Glomerular visceral epithelial cell (primary cell): ENCODE measurements around the gene ROM1.
"Not testable (repeated sequence)": the region's sequence is repeated elsewhere in the genome, so short reads cannot be mapped to it uniquely, and the experiment has no call there.

Source experiments
- DNase-seq: peaks from one replicate; pipeline ENCODE4 v3.0.0-alpha.2; 2016; ENCODE audit errors: extremely low spot score

ROM1 gene

DNA sequence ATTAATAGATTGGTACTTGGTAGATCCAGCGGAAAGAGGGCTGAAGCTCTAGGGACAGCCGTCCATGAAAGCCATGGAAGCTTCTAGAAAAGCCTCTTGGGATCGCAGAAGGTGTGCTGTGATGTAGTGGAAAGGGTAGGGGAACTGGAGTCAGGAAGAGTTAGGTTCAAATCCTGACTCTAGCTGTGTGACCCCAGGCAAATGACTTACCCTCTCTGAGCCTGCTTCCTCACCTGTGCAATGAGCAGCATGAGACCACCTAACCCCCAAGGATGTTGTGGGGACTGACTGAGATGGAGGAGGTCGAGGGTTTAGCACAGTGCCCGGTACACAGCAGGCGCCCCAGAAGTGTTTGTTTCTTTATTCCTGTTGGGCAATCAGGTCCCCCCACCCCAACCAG lies 2.7 kb upstream of the ROM1 start:
- no peak for DNase-seq

DNA sequence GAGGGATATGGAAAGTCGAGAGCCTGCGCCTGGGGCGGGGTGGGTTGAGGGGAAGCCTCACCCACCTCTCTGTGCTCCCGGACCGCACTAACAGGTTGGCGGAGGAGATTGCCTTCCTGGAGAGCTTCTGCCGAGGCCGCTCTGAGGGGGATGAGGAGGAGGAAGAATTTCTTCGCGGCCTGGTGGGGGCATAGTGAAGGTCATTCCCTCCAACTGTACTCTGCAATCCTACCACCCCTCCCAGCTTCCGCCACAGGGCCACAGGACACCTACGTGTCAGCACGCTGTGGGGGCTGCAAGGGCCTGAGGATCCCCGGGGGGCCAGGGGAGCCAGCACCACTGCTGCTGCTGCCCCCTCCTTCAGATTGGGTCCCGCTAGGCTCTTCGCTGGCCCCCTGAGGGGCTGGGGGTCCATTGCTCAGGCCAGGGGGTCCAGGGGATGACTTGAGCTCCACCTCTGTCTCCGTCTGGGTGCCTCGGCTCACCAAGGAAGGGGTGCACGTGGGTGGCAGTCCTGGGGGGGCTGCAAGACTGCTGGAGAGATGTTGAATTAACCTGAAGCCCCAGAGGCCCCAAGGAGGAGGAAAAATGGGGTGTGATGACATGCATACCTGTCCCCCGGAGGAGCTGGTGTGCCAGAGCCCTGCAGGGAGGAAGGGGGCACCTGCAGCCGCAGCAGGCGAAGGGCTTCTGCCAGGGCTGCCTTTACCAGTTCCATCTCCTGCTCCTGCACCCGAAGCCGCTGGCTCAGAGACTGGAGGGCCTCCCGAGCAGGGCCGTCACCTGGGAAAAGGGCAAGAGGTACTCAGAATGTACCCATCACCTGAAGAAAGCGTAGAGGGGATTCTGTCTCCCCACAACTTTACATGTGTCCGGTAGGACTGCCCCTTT lies 2.0 kb upstream of the ROM1 start:
- DNase-seq: no peak

DNA sequence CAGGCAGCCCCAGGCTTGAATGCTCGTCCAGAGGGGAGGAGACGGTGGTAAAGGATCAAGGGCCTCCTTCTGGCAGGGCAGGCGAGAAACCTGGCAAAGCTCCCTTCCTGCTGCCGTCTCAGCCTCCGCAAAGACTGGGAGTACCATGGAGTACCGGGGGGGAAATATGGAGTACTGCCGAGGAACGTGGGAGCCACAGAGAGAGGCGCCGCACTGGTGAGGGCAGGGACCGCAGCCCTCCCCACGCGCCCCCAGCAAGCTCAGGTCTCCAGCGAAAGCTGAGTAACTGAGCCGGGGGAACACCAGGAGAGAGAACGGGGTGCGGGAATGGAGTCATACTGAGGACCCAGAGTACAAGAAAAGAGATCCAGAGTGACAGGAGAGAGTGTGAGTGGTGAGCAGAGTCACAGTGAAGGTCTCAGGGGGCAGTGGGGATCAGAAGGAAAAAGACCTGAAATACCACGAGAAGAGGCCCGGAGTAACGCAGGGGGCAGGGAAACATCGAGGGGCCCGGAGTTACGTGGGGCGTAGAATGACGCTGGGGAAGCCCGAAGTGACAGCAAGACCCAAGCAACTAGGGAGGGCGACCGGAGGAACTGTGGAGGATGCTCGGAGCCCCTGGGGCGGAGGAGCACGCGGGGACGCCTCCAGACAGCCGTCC lies 1.2 kb upstream of the ROM1 start:
- DNase-seq: peak; percentile 51

DNA sequence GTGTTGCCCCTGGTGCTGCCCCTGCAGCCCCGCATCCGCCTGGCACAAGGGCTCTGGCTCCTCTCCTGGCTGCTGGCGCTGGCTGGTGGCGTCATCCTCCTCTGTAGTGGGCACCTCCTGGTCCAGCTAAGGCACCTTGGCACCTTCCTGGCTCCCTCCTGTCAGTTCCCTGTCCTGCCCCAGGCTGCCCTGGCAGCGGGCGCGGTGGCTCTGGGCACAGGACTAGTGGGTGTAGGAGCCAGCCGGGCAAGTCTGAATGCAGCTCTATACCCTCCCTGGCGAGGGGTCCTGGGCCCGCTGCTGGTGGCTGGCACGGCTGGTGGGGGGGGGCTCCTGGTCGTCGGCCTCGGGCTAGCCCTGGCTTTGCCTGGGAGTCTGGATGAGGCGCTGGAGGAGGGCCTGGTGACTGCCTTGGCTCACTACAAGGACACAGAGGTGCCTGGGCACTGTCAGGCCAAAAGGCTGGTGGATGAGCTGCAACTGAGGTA lies 278 bp downstream of the ROM1 start:
- no peak for DNase-seq

DNA sequence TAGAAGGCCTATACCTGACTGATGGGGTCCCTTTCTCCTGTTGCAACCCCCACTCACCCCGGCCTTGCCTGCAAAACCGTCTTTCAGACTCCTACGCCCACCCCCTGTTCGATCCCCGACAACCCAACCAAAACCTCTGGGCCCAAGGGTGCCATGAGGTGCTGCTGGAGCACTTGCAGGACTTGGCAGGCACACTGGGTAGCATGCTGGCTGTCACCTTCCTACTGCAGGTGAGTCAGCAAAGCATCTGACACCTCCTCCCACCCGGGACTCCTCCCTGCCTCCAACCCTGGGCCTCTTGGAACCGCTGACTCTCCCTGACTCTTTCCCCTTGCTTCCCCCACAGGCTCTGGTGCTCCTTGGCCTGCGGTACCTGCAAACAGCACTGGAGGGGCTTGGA lies 1.2 kb downstream of the ROM1 start:
- DNase-seq: peak; percentile 31

DNA sequence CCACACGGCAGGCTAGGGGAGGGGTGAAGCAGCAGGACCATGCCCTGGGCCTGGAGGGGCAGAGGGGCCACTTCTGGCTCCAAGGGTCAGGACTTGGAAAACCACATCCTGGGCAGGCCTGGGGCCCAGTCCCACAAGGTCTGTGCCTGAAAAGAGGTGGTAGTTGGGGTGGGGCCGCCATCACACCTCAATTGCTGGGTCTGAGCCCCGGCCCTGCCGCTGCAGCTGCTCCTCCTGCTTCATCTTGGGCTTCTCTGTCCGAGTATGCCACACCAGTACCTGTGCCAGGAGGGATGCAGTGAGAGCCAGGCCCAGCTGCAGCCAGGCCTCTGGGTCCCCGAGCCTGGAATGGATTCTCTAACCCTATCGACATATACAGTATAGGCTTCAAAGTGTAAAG lies 2.5 kb downstream of the ROM1 start:
- no peak for DNase-seq

DNA sequence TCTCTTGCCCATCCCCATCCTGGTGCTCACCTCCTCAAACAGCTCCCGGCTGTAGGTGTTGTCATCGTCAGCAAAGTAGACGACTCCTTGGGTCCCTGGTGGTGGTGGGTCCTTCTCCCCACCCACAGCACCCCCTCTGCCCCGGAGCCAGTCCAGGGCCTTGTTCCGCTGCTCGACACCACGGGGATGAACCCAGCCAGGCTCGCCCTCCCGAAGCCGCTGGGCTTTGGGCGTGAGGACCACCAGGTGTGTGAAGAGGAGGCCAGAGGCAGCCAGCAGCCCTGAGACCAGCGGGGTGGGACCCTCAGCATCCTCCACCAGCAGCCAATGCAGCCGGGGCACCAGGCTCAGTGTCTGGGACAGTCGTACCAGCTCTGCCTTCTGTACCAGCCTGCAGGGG lies 3.9 kb downstream of the ROM1 start:
- not testable (repeated sequence) for DNase-seq

DNA sequence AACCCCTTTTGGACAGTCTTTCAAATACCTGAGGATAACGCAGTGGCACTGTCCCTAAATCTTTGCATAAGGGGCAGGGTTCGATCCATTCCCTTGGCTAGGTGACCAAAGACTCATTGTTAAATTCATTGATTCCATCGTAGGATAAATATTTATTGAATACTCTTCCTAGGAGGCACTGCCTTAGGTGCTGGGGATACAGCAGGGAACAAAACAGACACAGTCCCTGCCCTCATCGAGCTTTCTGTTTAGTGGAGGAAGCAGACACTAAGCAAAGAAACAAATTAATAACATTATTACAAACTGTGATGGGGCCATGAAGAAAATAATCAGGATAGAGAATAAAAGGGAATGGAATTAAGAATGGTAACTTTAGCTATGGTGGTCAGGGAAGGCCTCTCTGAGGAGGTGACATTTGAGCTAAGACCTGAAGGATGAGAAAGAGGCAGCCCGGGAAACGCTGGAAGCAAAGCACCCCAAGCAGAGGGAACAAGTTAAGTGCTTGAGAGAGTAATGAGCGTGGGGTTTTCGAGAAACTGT lies 8.0 kb downstream of the ROM1 start:
- no peak for DNase-seq

DNA sequence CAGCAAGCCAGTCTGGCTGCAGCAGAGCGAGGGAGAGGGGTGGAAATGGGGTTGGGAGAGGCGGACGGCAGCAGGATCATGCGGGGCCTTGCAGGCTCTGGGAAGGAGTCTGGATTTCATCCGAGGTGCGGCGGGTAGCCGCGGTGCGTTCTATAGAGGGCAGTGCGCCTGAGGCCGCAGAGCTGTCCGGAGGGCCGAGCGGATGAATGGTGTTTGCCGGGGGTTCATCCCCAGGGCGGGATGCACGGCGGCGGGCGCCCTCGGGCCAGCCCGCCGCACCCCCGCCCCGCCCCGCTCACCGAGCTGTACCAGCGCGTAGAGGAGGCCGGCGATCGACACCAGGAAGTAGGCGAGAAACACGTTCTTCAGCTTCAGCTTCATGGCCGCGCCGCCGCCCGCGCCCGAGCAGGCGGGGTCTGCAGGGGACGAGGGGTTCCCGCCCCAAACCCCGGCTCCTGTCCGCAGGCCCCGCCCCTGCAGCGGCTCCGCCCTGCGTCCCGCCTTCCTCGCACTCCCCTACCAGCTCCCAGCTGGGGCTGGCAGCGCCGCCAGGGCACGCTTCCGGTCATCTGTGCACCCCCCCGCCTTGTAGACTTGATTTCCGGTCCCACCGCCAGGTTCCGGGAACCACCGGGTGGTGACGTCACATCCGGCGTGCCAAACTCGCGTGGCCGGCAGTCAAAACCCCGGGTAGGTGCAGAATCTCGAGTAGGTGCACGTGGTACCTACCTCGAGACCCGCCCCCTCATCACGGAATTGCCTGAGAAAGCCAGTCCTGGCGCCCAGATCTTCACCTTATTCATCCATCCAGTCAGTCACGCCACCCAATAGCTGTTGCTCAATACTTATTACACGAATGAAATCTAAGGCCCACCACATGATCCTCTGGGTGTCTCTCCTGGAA lies 8.8 kb downstream of the ROM1 start, which contains the start of gene B3GAT3:
TSS of gene B3GAT3 (minus strand) at position 420 of the 904 bp plus-strand sequence. CDS start at position 381, 39 bp downstream.
- peak; percentile 99 for DNase-seq

DNA sequence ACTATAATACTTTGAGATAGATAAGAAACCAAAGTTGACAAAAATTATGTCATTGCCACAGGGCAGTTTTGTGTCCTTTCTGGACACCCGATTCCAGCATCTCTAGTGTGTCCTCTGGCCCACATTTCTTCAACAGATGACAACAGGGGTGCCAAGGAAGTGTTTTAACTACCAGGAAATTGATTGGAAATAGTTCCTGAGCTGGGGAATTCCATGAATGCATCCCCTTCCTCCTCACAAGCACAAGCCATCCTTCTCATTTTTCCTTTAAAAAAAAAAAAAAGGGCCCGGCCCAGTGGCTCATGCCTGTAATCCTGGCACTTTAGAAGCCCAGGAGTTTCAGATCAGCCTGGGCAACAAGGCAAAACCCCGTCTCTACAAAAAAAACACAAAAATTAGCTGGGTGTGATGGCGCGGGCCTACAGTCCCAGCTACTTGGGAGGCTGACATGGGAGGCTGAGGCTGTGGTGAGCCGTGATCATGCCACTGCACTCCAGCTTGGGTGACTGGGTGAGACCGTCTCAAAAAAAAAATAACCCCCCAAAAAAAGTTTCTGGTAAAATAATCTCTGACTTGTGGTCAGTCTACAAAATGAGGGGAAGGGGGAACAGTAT lies 9.5 kb downstream of the ROM1 start:
- no peak for DNase-seq

DNA sequence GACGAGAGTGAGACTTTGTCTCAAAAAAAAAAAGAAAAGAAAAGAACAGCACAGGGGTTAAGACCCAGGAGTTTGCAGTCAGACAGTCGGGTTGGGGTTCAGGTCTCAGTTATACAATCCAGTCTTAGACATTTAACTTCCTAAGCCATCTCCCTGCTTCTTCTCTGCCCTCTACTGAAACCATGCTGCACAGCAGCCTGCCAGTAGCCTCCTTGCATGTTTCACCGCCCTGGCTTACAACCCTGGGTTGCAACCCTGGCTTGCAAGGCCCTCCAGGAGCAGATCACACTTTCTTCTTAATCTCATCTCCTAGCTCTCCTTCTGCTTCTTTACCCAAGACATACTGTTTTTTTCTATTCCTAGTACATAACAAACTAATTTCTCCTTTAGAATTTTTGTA lies 14.7 kb downstream of the ROM1 start:
- DNase-seq: no peak

DNA sequence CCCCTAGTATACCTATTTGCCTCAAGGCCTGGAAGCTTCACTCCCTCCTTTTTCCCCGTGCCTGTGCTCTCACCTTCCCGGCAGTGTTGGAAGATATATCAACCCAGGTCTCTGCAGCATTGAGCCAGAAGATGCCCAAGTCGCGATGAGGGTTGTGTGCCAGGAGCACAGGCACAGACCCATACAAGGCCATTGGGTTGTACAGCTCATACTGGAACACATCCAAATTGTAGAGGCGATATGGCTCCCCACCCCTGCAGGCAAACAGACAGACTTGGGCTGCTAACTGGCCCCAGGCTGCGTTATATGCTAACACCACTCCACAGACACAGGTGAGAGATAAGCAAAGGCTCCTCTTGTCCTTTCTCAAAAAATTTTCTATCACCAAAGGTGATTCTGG lies 19.4 kb downstream of the ROM1 start:
- no peak for DNase-seq

DNA sequence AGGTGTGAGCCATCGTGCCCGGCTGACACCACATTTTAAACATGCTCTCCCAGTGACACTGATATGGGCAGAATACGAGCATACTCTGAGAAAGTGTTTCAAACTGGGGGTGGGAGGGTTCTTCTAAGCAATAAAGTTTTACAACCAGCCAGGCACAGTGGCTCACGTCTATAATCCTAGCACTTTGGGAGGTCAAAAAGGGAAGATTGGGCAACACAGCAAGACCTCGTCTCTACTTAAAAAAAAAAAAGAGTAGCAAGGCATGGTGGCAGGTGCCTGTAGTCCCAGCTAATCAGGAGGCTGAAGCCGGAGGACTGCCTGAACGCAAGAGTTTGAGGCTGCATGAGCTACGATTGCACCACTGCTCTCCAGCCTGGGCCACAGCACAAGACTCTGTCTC lies 31.2 kb downstream of the ROM1 start:
- no peak for DNase-seq

DNA sequence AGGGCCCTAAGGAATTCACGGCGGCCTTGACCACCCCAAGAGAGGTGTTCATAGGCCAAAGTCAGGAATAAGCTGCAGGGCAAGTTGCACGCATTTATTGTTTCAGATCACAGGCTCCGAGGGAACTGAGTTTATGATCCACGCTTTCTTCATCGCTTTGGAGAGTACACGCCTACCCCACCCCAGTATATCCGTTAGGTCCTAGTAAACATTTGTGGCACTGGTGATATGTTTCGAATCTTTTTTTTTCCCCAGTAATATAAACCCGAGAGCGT lies 32.6 kb downstream of the ROM1 start:
- no peak for DNase-seq

DNA sequence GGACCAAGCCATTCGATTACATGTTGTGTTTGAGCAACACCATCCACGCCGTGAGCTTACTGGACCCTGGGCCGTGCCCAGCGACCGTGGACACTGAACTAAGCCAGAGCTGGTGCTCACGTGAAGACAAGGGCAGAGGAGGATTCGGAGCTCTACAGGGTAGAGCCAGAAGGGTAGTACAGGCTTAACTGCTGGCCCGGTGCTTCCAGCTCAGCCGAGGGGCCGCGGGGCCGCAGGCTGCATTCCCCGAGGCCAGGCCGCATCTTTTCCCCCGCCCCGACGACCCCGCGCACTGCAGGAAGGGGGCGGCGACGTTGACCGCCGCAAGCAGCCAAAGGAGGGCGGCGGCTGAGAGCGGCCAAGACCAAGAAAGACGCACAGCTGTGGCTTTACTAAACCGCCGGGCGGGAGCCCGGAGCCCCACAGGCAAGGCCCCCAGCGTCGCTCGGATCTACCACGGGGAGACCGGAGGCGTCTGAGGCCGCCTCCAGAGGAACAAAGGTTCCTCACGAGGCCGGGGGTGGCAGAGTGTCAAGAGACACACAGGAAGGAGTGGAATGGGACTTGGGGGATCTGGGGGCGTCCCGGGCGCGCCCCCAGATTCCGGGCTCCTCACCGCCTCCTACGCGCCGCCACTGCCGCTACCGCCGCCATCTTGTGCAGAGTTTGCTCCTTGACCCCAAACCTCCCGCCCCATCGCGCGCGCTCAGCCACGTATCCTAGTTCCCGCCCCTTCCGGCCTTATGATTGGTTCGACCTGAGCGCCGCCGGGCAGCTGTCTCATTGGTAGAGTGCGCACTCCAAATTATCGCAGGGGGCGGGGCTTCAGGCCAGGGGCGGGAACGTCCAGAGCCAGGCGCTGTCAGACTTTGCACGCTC lies 33.1 kb downstream of the ROM1 start, which contains the start of gene GANAB:
TSS of gene GANAB (minus strand) at position 668 of the 879 bp plus-strand sequence. CDS start at position 654, 14 bp downstream.
- peak; percentile 97 for DNase-seq

DNA sequence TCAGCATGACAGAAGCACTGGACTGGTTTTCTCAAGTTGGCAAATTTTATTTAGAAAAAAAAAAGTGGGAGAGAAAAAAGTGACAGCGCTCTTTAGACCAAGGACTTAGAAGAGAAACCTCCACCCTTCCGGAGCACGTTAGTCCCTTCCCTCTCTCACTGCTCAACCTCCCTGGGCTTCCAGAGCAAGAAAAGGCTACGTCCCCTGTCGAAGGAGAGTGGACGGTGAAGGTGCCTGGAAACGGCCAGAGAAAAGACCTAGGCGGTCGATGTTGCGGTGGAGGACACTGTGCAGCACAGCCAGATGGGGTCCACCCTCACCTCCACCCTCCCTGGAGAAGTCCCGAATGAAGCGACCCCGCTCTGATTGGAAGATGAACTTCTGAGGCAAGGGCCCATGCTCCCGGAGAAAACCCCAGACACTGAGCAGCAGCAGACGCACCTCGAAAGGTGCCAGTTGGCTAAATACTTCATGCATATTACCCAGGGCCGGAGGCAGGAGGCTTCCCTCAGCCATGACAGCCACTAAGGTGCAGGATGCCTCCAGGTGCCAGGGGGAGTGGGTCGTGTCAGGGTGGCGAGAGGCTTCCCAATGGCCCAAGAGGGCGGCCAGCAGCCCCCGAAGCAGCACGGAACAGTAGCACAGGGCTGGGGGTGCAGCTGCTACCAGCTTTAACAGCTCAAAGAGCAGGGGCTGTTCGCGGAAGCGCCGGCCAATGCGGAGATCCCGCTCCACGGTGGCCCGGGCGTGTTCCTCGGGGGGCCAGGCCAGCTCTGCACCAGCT lies 34.0 kb downstream of the ROM1 start:
- DNase-seq: no peak

DNA sequence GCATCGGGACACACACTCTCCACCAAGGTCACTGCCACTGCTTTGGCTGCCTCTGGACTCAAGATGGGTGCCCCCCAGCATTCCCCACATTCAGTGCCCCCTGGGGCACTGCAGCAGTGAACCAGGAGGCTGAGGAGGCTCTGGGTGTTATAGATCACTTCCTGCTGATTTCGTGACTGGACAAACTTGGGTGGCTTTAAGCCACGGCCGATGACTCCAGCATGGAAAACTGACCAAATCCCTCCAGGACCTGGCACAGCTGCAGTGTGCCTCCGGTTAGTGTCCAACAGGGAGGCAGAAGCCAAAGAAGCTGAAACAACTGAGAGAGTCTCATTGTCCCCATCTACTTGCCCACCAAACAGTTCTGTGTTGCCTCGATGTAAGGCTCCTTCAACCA lies 34.5 kb downstream of the ROM1 start:
- DNase-seq: no peak

DNA sequence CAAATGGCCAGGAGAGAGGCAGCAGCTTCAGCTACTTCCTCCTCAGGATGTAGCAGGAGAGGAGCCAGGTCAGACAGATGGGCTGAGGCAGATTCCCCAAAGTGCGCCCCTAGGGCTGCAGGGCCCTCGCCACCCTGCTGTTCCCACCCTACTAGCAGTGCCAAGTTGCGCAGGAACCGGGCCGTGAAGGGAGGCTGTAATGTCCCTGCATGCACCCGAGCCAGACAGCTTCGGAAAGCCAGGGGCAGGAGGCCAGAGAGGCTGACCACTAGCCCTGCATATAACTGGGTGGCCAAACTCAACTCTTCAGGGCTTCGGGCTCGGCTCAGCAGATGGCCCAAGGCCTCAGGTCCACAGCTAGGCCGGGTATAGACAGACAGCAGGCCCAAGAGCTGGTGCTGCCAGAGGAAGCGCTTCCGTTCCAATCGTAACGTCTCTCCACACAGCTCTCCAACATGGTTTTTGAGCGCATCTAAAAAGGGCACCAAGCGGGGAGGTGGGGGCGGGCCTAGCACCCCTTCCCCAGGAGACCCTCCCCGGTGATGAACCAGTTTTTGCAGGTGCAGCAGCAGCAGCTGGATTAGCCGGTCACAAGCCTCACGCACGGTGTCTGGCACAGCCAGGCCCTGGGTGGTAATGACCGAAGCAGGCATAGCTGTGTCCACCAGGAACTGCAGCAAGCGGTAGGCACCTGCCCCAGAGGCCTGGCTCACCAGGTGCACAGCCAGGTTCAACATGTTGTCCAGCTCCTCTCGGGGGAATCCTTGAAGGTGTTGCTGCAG lies 35.3 kb downstream of the ROM1 start:
- DNase-seq: no peak

DNA sequence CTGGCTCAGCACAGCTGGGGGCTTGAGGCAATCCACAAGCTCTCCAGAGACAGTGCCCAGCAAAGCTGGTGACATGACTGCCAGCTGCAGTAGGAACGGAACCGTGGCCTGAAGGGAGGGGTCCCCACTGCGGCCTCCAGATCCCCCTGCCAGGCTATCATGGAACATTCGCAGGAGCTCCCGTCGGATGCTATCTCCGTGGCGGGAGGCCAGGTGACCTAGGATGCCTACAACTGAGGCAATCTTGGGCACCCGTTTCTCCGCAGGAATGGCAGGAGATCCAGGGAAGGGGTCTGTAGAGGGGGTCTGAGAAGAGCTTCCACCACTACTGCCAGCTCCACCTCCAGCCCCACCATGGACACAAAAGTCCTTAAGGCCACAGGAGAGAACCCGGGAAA lies 35.9 kb downstream of the ROM1 start:
- DNase-seq: no peak
